HepG2 (cell line): ENCODE data around the gene CYP19A1. TPM values are rescaled to one million over a fixed set of nuclear protein-coding genes. Genes with fewer than 3 reads are reported as not detected.

Experiments used
- ATAC-seq: fragments of 200-7000 bp; cut with Tn5 transposase; 3 replicates; pipeline ENCODE4 v1.9.1; 2020; ENCODE audit warnings: mild to moderate bottlenecking, moderate library complexity
- BruUV-seq: library from RNA; stranded (reverse); fragments of 400-500 nt; replicated peaks from 2 replicates; lab custom pipeline; 2021; lab: Mats Ljungman, UMichigan
- CTCF ChIA-PET: fragments of 300-600 bp; formaldehyde crosslinking; extraction: SDS; loops from one replicate; lab custom pipeline; 2021; ENCODE audit warnings: low total read pairs, inconsistent platforms, low intra/inter-chr PET ratio; lab: Yijun Ruan, JAX
- POLR2A ChIA-PET: fragments of 350-600 bp; sonication (Branson Sonifier 250); formaldehyde crosslinking; loops from one replicate; lab custom pipeline; 2020; ENCODE audit warnings: antibody characterized with exemption, inconsistent platforms; lab: Yijun Ruan, JAX
- DNase-seq: peaks from one replicate; pipeline ENCODE4 v3.0.0-alpha.2; 2015; ENCODE audit warnings: low spot score
- FAIRE-seq: peaks from 3 replicates; lab custom pipeline; 2011; peaks lifted over from hg19 to GRCh38; lab: Jason Lieb, UNC
- H2AFZ ChIP-seq: one replicate; pipeline ENCODE4 v1.6.1; 2011; ENCODE audit warnings: low read length, inconsistent platforms
- H3K27ac ChIP-seq: fragments of 300-600 bp; 3 replicates; pipeline ENCODE4 v1.8.0; 2011; ENCODE audit warnings: mixed run types, mild to moderate bottlenecking, mixed read lengths, low read length, inconsistent platforms; ENCODE audit not compliant: insufficient read depth; ENCODE audit errors: extremely low read length
- H3K27me3 ChIP-seq, 2 experiments: fragments of 200-600 bp in 1 of 2; 2 replicates in 1 of 2; 3 replicates in 1 of 2; pipeline versions ENCODE4 v1.6.0 to v1.8.0; 2011; ENCODE audit warnings: low read length in 2 of 2, mild to moderate bottlenecking in 2 of 2, moderate library complexity in 2 of 2, inconsistent platforms in 1 of 2; ENCODE audit not compliant: insufficient read depth in 2 of 2, control insufficient read depth in 1 of 2
- H3K36me3 ChIP-seq, 2 experiments: fragments of 200-600 bp in 1 of 2; replicated peaks in 1 of 2; 2 replicates in 1 of 2; 3 replicates in 1 of 2; pipeline versions ENCODE4 v1.5.1 to v1.8.0; 2011; ENCODE audit warnings: low read length in 2 of 2, inconsistent platforms in 1 of 2; ENCODE audit not compliant: insufficient read depth in 2 of 2, control insufficient read depth in 1 of 2
- H3K4me1 ChIP-seq: 2 replicates; pipeline ENCODE4 v1.5.1; 2012; ENCODE audit warnings: low read length, inconsistent platforms; ENCODE audit not compliant: insufficient read depth
- H3K4me2 ChIP-seq: 2 replicates; pipeline ENCODE4 v1.6.0; 2011; ENCODE audit warnings: low read depth, low read length, inconsistent platforms
- H3K4me3 ChIP-seq, 3 experiments: fragments of 200-600 bp in 1 of 3; sonication (generic), shearing (Covaris generic) in 1 of 3; replicated peaks in 1 of 3; 2 replicates each; pipeline ENCODE4 v1.5.1; 2011 to 2016; ENCODE audit warnings: low read length in 3 of 3, inconsistent platforms in 2 of 3, low read depth in 2 of 3, mild to moderate bottlenecking in 2 of 3, control low read depth in 1 of 3, mixed read lengths in 1 of 3; ENCODE audit not compliant: insufficient read depth in 1 of 3
- H3K79me2 ChIP-seq: one replicate; pipeline ENCODE4 v1.6.1; 2011; ENCODE audit warnings: low read length, inconsistent platforms; ENCODE audit not compliant: insufficient read depth
- H3K9ac ChIP-seq: 2 replicates; pipeline ENCODE4 v1.6.0; 2011; ENCODE audit warnings: mild to moderate bottlenecking, low read depth, low read length, inconsistent platforms; ENCODE audit not compliant: insufficient read depth
- H3K9me3 ChIP-seq: 2 replicates; pipeline ENCODE4 v1.5.1; 2012; ENCODE audit warnings: mild to moderate bottlenecking, low read length
- H4K20me1 ChIP-seq: 2 replicates; pipeline ENCODE4 v1.6.0; 2011; ENCODE audit warnings: inconsistent platforms, mild to moderate bottlenecking, low read length, moderate library complexity; ENCODE audit not compliant: insufficient read depth
- ARNTL ChIP-seq: sonication (generic); formaldehyde crosslinking; IDR thresholded peaks from 2 replicates; pipeline ENCODE4 v1.4.0; 2020; ENCODE audit warnings: mild to moderate bottlenecking, missing genetic modification reagents
- DNMT1 ChIP-seq: sonication (generic); formaldehyde crosslinking; IDR thresholded peaks from 2 replicates; pipeline ENCODE4 v1.5.1; 2020; ENCODE audit warnings: mild to moderate bottlenecking, missing genetic modification reagents
- DPF2 ChIP-seq: sonication (generic); formaldehyde crosslinking; IDR thresholded peaks from 2 replicates; pipeline ENCODE4 v1.4.0; 2020; ENCODE audit warnings: mild to moderate bottlenecking, low read depth, missing genetic modification reagents, borderline replicate concordance
- IRF9 ChIP-seq: sonication (generic); formaldehyde crosslinking; IDR thresholded peaks from 2 replicates; pipeline ENCODE4 v1.8.0; 2022; ENCODE audit warnings: missing genetic modification reagents, mild to moderate bottlenecking, borderline replicate concordance
- SKI ChIP-seq: fragments of 450-650 bp; IDR thresholded peaks from one replicate; pipeline ENCODE4 v1.6.1; 2018; ENCODE audit warnings: mild to moderate bottlenecking; ENCODE audit not compliant: partially characterized antibody
- TARDBP ChIP-seq: sonication (generic); formaldehyde crosslinking; IDR thresholded peaks from 2 replicates; pipeline ENCODE4 v1.8.0; 2022; ENCODE audit warnings: mild to moderate bottlenecking, missing genetic modification reagents
- TRIM22 ChIP-seq: fragments of 450-650 bp; IDR thresholded peaks from 2 replicates; pipeline ENCODE4 v1.6.1; 2017
- WGBS: methylation state at CpG from one replicate; pipeline ENCODE4 v1.1.6; 2017; ENCODE audit warnings: low lambda C conversion rate; 5-methylcytosine and 5-hydroxymethylcytosine counted together
- in situ Hi-C: cut with HindIII; loops from 2 replicates; pipeline ENCODE4 v1.10.0; 2017; ENCODE audit warnings: low pct_unique_long_range_greater_than_20kb; ENCODE audit not compliant: extremely low pct_ligation_motif_present
- intact Hi-C: fragments of 100-400 bp; cut with micrococcal nuclease; formaldehyde crosslinking; loops from one replicate; pipeline ENCODE4 v1.10.0; 2022; ENCODE audit not compliant: unreplicated experiment
- polyA plus RNA-seq, 8 experiments: library from polyadenylated mRNA; depleted of rRNA in 3 of 8; stranded (reverse) in 7 of 8; unstranded in 1 of 8; fragments of >200 nt; fragmentation: Illumina TruSeq in 4 of 8; extraction: Trizol in 4 of 8; gene quantifications; 2 replicates each; pipeline versions ENCODE4 v1.2.1 to v1.2.3, GENCODE V29; 2011 to 2016; ENCODE audit warnings: low read depth in 4 of 8, missing spikeins in 1 of 8, mixed read lengths in 1 of 8; ENCODE audit not compliant: insufficient read depth in 1 of 8
- total RNA-seq, 5 experiments: library from RNA; depleted of rRNA; stranded (reverse); fragments of >200 nt; fragmentation: Illumina TruSeq; extraction: Trizol; gene quantifications; 2 replicates each; pipeline ENCODE4 v1.2.3, GENCODE V29; 2016; ENCODE audit warnings: low read depth in 1 of 5

Gene CYP19A1
- total and polyA plus RNA-seq, 2 of the 13 experiments (the other 11 are each of a cell fraction or from before 2014, with no cell fraction given): 10.9 to 23.0 TPM

- TF ChIP-seq DPF2 (CRISPR knock-in tag) (no peak), IRF9 (no peak), ARNTL (CRISPR knock-in tag) (no peak), DNMT1 (CRISPR knock-in tag) (no peak), SKI (no peak), TARDBP (CRISPR knock-in tag) (no peak), TRIM22 (no peak)
- TF ChIP-seq, all 625 proteins: peak for 0
- ATAC-seq: no peak
- POLR2A ChIA-PET: no interaction called here
- DNase-seq: no peak
- 94% methylated on average over 4 of the region's 4 CpGs for WGBS
- Histone ChIP-seq H4K20me1 (peaks cover 3% of the 10 kb centered on the region; the same call in 1 of the 2 replicates), H3K36me3 (no peaks in the 10 kb centered on the region), H2AFZ (no peak overlapping the region), H3K27me3 (no peaks in the 10 kb centered on the region), H3K9ac (no peak overlapping the region), H3K4me2 (no peak overlapping the region), H3K27ac (no peak overlapping the region), H3K4me1 (peaks cover 25% of the 10 kb centered on the region), H3K79me2 (no peaks in the 10 kb centered on the region), H3K9me3 (no peaks in the 10 kb centered on the region), H3K4me3 (no peak overlapping the region)
- CTCF ChIA-PET: no interaction called here
- intact Hi-C loops (no loop called here), in situ Hi-C loops (no loop called here)
- no TSS peak for BruUV-seq
- FAIRE-seq: no peak
These were observed 151.5 kb downstream of the CYP19A1 start for GRCh38 chr15:51186891-51187290.
